OCI-LY3 (cell line): Measurements from ENCODE around the gene OR6T1.

Source experiments
- CTCF ChIP-seq: fragments of 200-600, 300-600 bp; sonication (generic); IDR thresholded peaks from 2 replicates; pipeline ENCODE4 v1.5.1; 2014; ENCODE audit warnings: antibody characterized with exemption, low read length, low read depth
- EZH2phosphoT487 ChIP-seq: fragments of 200-600 bp; shearing (Covaris generic); IDR thresholded peaks from 2 replicates; pipeline ENCODE4 v1.6.1; 2018; ENCODE audit warnings: antibody characterized with exemption, mixed run types, low read depth

- no peak for TF ChIP-seq CTCF
- no peak for TF ChIP-seq EZH2phosphoT487
Observed at GRCh38 chr11:123924027-123924426, 19.6 kb downstream of the OR6T1 start.
